GM19240 (cell line): ENCODE results near the gene LTBP4.
"Not testable (repeated sequence)": the region's sequence is repeated elsewhere in the genome, so short reads cannot be mapped to it uniquely, and the experiment has no call there.

Source experiments
- DNase-seq: peaks from one replicate; pipeline ENCODE4 v3.0.0; 2011; ENCODE audit warnings: low spot score; ENCODE audit not compliant: insufficient read length

Gene LTBP4

DNA sequence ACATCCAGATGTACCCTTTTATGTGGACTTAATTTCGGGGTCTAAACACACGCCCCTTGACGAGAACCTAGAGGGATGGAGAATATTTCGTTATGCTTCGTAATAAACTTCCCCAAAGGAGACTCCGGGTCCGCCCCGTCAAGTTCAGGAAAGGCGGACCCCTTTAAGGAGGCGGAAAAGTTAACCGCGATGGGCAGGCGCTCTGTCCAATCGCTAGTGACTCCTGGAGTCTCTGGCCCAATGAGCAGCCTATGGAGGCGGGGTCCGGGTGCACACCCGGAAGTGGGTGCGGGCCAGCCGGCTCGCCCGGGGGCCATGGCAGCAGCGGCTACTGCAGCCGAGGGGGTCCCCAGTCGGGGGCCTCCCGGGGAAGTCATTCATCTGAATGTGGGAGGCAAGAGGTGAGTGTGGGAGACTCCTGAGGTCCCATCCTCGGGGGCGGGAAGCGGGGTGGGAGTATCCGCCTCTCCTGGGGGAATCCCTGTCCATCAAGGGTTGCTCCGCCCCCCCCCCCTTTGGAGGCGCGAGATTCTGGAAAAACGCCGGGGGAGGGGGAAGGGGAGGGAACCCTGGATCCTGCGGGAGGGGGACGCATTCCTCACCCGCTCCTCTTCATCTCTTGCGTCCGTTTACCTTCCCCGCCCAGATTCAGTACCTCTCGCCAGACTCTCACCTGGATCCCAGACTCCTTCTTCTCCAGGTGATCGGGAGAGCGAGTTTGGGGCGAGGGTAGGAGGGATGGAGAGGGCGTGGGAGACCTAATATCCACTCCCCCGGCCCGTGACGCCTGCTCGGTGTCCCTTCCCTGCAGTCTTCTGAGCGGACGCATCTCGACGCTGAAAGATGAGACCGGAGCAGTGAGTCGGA is 24.4 kb upstream of the LTBP4 start, which contains the start of gene SHKBP1:
SHKBP1 (plus strand) TSS at position 289 of the 867 bp plus-strand sequence; CDS start at position 316, 27 bp downstream.
- DNase-seq, result peak; percentile 99

GRCh38 chr19:40578442-40578908 is 22.7 kb upstream of the LTBP4 start:
- DNase-seq, result no peak

DNA sequence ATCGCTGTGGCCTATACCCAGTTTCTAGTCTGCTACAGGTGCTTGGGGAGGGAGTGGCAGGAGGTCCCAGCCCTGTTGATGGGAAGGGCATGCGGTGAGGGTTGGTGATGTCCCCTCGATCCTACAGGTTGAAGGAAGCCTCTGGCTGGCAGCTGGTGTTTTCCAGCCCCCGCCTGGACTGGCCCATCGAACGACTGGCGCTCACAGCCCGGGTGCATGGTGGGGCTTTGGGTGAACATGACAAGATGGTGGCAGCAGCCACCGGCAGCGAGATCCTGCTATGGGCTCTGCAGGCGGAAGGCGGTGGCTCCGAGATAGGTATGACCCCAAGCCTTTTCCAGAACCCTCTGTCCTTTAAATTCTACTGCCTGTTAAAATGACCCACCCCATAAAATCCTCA is 20.6 kb upstream of the LTBP4 start:
- DNase-seq, result no peak

- no peak for DNase-seq
Observed at GRCh38 chr19:40581531-40581930, 19.6 kb upstream of the LTBP4 start.

GRCh38 chr19:40582467-40582866 is 18.7 kb upstream of the LTBP4 start:
- no peak for DNase-seq

DNA sequence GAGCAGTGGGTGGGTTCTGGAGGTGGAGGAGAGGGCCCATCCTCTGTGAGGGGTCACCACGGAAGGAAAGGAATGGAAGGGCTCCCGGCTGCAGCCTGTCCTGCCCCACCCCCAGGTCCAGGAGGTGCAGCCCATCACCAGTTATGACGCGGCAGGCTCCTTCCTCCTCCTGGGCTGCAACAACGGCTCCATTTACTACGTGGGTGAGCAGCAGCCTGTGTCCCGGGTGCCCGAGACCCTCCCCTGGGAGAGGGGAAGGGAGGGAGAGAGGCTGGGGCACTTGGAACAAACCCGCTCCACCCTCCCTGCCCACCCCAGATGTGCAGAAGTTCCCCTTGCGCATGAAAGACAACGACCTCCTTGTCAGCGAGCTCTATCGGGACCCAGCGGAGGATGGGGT is 17.9 kb upstream of the LTBP4 start:
- DNase-seq, result no peak

GRCh38 chr19:40584007-40584406 is 17.2 kb upstream of the LTBP4 start:
- no peak for DNase-seq

GRCh38 chr19:40585241-40585981 is 15.8 kb upstream of the LTBP4 start:
- DNase-seq, result no peak

DNA sequence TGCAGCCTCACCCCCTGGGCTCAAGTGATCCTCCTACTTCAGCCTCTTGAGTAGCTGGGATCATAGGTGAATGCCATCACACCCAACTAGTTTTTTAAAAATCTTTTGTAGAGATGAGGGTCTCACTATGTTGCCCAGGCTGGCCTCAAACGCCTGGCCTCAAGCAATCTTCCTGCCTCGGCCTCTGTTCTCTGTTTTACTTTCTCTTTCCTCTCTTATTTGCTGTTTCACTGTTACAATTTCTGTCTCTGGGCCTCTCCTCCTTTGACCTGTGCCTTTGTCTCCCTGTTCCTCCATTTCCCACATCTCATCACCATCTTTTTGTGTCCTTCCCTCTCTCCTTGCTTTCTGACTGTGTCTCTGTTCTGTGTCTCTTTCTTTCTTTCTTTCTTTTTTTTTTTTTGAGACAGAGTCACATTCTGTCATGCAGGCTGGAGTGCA is 15.2 kb upstream of the LTBP4 start:
- DNase-seq, result no peak

DNA sequence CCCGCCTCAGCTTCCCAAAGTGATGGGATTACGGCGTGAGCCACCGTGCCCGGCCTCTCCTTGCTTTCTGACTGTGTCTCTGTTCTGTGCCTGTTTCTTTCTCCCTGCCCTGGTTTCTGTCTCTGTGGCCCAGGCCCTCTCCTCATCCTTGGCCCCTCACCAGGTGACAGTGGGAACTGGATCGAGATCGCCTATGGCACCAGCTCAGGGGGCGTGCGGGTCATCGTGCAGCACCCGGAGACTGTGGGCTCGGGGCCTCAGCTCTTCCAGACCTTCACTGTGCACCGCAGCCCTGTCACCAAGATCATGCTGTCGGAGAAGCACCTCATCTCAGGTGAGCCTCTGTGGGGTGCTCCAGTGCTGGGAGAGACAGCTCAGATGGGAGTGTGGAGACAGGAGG is 14.6 kb upstream of the LTBP4 start:
- DNase-seq, result no peak

- DNase-seq, result no peak
Observed at GRCh38 chr19:40588110-40588854, 12.9 kb upstream of the LTBP4 start.

DNA sequence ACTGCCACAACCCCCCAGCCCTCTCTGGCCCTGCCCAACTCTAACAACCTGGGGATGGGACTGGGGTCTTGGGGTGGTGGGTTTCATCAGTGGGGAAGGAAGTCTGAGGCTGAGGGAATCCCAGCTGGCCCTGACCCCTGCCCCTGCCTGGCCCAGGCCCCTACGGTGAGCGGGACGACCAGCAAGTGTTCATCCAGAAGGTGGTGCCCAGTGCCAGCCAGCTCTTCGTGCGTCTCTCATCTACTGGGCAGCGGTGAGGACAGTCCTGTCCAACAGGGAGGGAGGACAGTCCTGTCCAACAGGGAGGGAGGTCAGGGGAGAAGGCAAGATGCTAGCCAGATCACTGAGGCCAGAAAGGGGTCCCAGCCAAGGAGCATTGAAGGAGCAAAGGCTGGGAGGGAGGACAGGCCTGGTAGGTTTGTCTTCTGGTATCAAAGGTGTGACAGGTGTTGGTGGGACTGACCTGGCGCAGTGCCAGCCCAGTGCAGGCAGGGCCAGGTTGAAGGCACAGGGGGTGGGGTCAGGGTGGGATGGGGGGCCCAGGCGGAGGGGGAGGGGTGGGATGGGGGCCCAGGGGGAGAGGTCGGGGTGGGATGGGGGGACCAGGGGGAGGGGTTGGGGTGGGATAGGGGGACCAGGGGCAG is 12.1 kb upstream of the LTBP4 start:
- no peak for DNase-seq

DNA sequence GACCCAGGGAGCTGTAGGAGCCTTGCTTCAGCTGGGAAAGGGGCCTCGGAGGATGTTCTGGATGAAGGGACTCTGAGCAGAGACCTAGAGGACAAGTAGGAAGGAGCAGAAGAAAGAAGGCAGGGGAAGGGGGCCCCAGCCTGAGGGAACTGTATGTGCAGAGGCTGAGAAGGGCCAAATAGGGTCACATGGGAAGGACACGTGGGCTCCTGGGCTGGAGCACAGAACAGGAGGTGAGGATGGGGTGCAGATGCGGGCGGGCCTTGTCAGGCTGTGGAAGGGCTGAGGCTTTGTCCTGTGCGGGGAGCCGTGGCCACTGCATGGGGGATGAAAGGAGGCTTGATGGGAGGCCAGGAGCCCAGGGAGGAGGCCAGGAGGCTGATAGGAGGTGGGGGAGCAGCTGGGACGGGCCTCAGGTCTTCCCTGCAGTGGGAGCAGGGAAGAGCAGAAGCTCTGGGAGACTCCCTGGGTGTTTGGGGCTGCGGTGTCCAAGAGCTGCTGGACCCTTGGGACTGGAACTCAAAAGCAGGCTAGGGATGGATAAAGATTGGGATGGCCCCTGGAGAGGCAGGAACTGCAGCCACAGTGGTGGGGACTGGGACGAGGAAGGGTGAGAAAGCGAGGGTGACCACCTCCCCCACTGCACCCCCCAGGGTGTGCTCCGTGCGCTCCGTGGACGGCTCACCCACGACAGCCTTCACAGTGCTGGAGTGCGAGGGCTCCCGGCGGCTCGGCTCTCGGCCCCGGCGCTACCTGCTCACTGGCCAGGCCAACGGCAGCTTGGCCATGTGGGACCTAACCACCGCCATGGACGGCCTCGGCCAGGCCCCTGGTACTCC is 11.4 kb upstream of the LTBP4 start:
- DNase-seq, result no peak

DNA sequence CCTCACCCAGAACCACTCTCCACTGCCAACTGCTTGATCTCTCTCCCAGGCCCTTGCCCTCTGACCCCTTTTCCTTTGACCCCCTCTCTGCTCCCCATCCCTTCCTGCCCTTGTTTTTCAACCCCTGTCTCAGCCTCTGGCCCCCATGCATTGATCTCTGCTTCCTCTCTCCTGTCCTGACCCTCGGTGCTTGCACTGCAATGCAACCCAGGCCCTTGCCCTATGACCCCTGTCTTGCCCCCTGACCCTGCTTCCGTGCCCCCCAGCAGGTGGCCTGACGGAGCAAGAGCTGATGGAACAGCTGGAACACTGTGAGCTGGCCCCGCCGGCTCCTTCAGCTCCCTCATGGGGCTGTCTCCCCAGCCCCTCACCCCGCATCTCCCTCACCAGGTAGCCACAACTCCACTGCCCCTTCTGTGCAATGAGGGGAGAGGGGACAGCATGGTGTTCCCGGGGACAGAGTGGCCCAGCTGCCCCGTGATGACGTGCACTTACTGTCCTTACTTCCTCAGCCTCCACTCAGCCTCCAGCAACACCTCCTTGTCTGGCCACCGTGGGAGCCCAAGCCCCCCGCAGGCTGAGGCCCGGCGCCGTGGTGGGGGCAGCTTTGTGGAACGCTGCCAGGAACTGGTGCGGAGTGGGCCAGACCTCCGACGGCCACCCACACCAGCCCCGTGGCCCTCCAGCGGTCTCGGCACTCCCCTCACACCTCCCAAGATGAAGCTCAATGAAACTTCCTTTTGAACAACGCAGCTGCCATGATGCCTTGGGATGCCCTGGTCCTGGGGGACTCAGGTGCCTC is 10.5 kb upstream of the LTBP4 start:
- DNase-seq, result no peak

GRCh38 chr19:40591724-40592123 is 9.4 kb upstream of the LTBP4 start:
- not testable (repeated sequence) for DNase-seq

GRCh38 chr19:40592170-40592569 is 9.0 kb upstream of the LTBP4 start:
- DNase-seq, result peak; percentile 68

- no peak for DNase-seq
Observed at GRCh38 chr19:40594255-40594654, 6.9 kb upstream of the LTBP4 start.

DNA sequence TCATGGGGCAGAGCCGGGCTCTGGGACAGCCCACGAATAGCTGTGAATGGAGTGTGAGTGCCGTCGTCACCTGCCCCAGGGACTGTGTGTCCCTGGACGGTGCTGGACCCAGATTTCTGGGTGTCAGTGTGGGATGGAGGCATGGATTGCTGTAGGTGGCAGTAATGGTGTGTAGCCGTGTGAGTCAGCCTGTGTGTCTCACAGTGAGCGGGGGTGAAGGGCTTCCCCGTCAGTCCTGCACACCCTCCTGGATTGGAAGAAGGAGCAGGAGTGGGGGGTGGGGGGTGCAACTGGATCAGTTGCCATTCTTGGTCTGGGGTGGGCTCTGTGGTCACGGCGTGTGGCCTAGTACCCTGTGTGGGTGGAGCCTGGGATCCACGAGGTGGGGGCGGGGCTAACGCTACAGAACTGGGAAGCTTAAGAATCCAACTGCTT is 6.5 kb upstream of the LTBP4 start:
- DNase-seq, result no peak

- DNase-seq, result no peak
Observed at GRCh38 chr19:40596608-40597328, 4.4 kb upstream of the LTBP4 start.
